ENCODE data around the gene TNS4. TPM values are rescaled to one million over a fixed set of nuclear protein-coding genes. Genes with fewer than 3 reads are reported as not detected.

Gene TNS4
- total RNA-seq, 1 experiment from 2014 or later: 36.6 TPM

GRCh38 chr17:40540448-40540847, 39.0 kb upstream of the TNS4 start:
- intact Hi-C loops (cut with micrococcal nuclease): no loop called here
- Histone ChIP-seq H3K4me1 (ENCODE audit: control insufficient read depth in 1 of 2, insufficient read depth in 2 of 2, low read length in 2 of 2) (peaks cover 29 to 31% of the 10 kb centered on the region in 2 experiments), H2AFZ (ENCODE audit: low read depth, low read length, poor library complexity, severe bottlenecking) (no peak overlapping the region), H3K9me2 (ENCODE audit: insufficient read depth) (no peaks in the 10 kb centered on the region), H3K9me3 (ENCODE audit: control insufficient read depth in 1 of 2, insufficient read depth in 1 of 2, low read depth in 1 of 2, low read length in 2 of 2) (no peaks in the 10 kb centered on the region), H3K4me3 (replicated peaks in 1 of 2; ENCODE audit: low read depth in 1 of 2, low read length in 2 of 2) (no peak overlapping the region), H3K27ac (ENCODE audit: low read depth, low read length) (no peak overlapping the region), H3K9ac (ENCODE audit: low read length) (no peak overlapping the region), H3K4me2 (ENCODE audit: low read length) (no peak overlapping the region), H3K36me3 (ENCODE audit: control insufficient read depth in 1 of 2, insufficient read depth in 2 of 2, low read length in 2 of 2) (no peaks in the 10 kb centered on the region), H3K27me3 (ENCODE audit: insufficient read depth, low read length) (no peaks in the 10 kb centered on the region), H4K20me1 (ENCODE audit: insufficient read depth) (no peaks in the 10 kb centered on the region), H3K79me2 (ENCODE audit: insufficient read depth, low read length) (no peaks in the 10 kb centered on the region)
- RAD21 ChIA-PET (ENCODE audit: low non-redundant PET in 1 of 2, low total read pairs in 2 of 2, uncharacterized antibody in 2 of 2, unreplicated experiment in 2 of 2): no interaction called here
- ATAC-seq: no peak
- CTCF ChIA-PET: interaction anchor here (5.2 kb wide), 1 partner anchor 19 kb away, joined by 22 read pairs; no protein-coding TSS in a partner anchor
- no TSS peak for BruUV-seq (replicated peaks)
- POLR2A ChIA-PET: no interaction called here
- TF ChIP-seq EZH2phosphoT487 (IDR thresholded peaks at IDR 0.05; ENCODE audit: borderline replicate concordance) (no peak), POLR2AphosphoS5 (IDR thresholded peaks at IDR 0.05; ENCODE audit: low read depth, low read length) (no peak), EGR1 (IDR thresholded peaks at IDR 0.05; ENCODE audit: low read depth) (no peak), RAD21 (IDR thresholded peaks at IDR 0.05; ENCODE audit: low read depth) (no peak), EZH2 (IDR thresholded peaks at IDR 0.05) (no peak)
- no peak for DNase-seq (ENCODE audit: low read depth, low spot score)

DNA sequence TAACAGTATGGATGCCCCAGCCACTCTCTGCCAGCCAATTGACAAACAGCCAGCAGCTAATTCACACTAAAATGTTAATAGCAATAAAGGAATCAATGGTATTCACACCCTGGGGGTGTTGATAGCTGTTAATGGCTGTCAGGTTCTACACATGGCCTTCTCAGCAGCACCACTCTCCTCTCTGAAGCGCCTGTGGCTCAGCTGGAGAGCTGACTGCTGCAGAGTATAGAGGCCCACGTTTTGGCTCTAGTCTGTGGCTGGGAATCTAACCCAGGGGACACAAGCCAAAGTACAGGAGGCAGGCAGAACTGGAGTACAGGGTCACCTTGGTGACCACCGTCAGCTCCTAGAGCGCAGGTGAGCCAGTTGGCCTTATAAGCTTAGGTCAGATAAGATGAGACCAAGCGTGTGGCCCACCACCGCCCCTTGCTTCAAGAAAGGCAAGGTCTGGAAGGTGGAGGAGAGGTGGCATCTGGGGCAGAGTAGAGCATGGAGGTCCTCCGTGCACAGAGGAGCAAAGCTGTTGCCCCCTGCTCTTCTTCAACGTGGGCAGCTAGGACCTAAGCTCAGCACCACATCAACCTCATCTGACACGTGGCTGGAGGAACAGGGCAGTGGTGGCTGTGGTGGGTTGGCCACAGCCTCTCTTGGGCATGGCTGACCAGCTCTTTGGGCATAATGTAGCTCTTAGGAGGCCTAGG, 38.4 kb upstream of the TNS4 start:
- DNase-seq (ENCODE audit: low read depth, low spot score): no peak
- no peaks in the 10 kb centered on the region for H3K27me3 ChIP-seq (ENCODE audit: insufficient read depth, low read length)
- BruUV-seq (replicated peaks): no TSS peak
- no peak overlapping the region for H3K27ac ChIP-seq (ENCODE audit: low read depth, low read length)
- H2AFZ ChIP-seq (ENCODE audit: low read depth, low read length, poor library complexity, severe bottlenecking): no peak overlapping the region
- no peaks in the 10 kb centered on the region for H4K20me1 ChIP-seq (ENCODE audit: insufficient read depth)
- H3K36me3 ChIP-seq (ENCODE audit: control insufficient read depth in 1 of 2, insufficient read depth in 2 of 2, low read length in 2 of 2): no peaks in the 10 kb centered on the region
- H3K9me2 ChIP-seq (ENCODE audit: insufficient read depth): no peaks in the 10 kb centered on the region
- POLR2A ChIA-PET: no interaction called here
- H3K4me2 ChIP-seq (ENCODE audit: low read length): no peak overlapping the region
- no peak overlapping the region for H3K9ac ChIP-seq (ENCODE audit: low read length)
- intact Hi-C loops (cut with micrococcal nuclease): no loop called here
- no peak for ATAC-seq
- no peaks in the 10 kb centered on the region for H3K9me3 ChIP-seq (ENCODE audit: control insufficient read depth in 1 of 2, insufficient read depth in 1 of 2, low read depth in 1 of 2, low read length in 2 of 2)
- H3K4me1 ChIP-seq (ENCODE audit: control insufficient read depth in 1 of 2, insufficient read depth in 2 of 2, low read length in 2 of 2): peaks cover 29 to 31% of the 10 kb centered on the region in 2 experiments
- CTCF ChIA-PET: interaction anchor here (5.2 kb wide), 1 partner anchor 20 kb away, joined by 22 read pairs; no protein-coding TSS in a partner anchor
- TF ChIP-seq ZNF274 (IDR thresholded peaks at IDR 0.05; ENCODE audit: low read depth, low read length): no peak
- no peak for TF ChIP-seq JUND (IDR thresholded peaks at IDR 0.05)
- no peak for TF ChIP-seq TCF7L2 (IDR thresholded peaks at IDR 0.05; ENCODE audit: borderline replicate concordance, extremely low read depth, insufficient read depth, insufficient read length)
- TF ChIP-seq ZFX (IDR thresholded peaks at IDR 0.05): no peak
- TF ChIP-seq, protein P1, sequence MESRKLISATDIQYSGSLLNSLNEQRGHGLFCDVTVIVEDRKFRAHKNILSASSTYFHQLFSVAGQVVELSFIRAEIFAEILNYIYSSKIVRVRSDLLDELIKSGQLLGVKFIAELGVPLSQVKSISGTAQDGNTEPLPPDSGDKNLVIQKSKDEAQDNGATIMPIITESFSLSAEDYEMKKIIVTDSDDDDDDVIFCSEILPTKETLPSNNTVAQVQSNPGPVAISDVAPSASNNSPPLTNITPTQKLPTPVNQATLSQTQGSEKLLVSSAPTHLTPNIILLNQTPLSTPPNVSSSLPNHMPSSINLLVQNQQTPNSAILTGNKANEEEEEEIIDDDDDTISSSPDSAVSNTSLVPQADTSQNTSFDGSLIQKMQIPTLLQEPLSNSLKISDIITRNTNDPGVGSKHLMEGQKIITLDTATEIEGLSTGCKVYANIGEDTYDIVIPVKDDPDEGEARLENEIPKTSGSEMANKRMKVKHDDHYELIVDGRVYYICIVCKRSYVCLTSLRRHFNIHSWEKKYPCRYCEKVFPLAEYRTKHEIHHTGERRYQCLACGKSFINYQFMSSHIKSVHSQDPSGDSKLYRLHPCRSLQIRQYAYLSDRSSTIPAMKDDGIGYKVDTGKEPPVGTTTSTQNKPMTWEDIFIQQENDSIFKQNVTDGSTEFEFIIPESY (IDR thresholded peaks at IDR 0.05; ENCODE audit: extremely low read depth, insufficient replicate concordance, low read length): no peak
- TF ChIP-seq EZH2 (IDR thresholded peaks at IDR 0.05): no peak
- RAD21 ChIA-PET (ENCODE audit: low non-redundant PET in 1 of 2, low total read pairs in 2 of 2, uncharacterized antibody in 2 of 2, unreplicated experiment in 2 of 2): interaction anchor here in 1 of 2 experiments (0.6 kb wide), 1 partner anchor 63 kb away, joined by 3 read pairs; no protein-coding TSS in a partner anchor
- no peak overlapping the region for H3K4me3 ChIP-seq (replicated peaks in 1 of 2; ENCODE audit: low read depth in 1 of 2, low read length in 2 of 2)
- no peaks in the 10 kb centered on the region for H3K79me2 ChIP-seq (ENCODE audit: insufficient read depth, low read length)
